ENCODE measurements around the gene RNF207. TPM values are rescaled to one million over a fixed set of nuclear protein-coding genes. Genes with fewer than 3 reads are reported as not detected.

RNF207 gene
- total and polyA plus RNA-seq, 10 of the 15 experiments (the other 5 are each of a cell fraction or from before 2014, with no cell fraction given), result 1.7 to 36.4 (median 13.1) TPM

DNA sequence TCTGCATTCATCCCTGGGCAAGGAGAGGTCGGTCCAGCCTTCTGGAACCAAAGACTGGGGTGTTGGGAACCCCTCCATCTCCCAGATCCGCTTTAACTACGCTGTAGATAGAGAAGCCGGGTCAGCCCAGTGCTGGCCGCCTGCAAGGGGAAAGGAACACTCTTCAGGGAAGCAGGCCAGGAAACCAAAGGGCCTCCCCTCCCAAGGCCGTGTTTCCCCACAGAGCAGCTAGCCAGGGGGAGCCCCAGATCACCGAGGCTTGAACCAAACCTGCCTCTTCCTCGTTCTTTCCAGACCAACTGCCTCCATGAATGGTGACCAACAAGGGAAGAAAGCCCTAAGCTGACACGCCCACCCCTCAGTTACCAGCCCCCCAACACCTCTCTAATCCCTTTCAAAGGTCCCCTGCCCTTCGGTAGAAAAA lies 24.6 kb upstream of the RNF207 start:
- ATAC-seq (peak; percentile 12; the same call in 1 of the 3 replicates), FAIRE-seq (no peak), DNase-seq (ENCODE audit: low read depth, low spot score) (no peak)
- no peaks in the 10 kb centered on the region for H3K79me2 ChIP-seq (ENCODE audit: control insufficient read depth, insufficient read depth, low read length)
- H3K36me3 ChIP-seq (ENCODE audit: control insufficient read depth in 2 of 2, insufficient read depth in 2 of 2, low read length in 1 of 2), result peaks cover 3 to 12% of the 10 kb centered on the region in 2 experiments
- no peak overlapping the region for H3K27ac ChIP-seq (ENCODE audit: control insufficient read depth, insufficient read depth)
- no peak overlapping the region for H3K4me2 ChIP-seq (ENCODE audit: control insufficient read depth, insufficient read depth)
- H3K9ac ChIP-seq (ENCODE audit: control insufficient read depth, insufficient read depth, low read length), result no peak overlapping the region
- ChIA-PET RAD21 (ENCODE audit: unreplicated experiment) (no interaction called here), SMC1A (ENCODE audit: uncharacterized antibody, unreplicated experiment) (no interaction called here), CTCF (no interaction called here), POLR2A (no interaction called here)
- H4K20me1 ChIP-seq (ENCODE audit: control insufficient read depth, insufficient read depth), result peaks cover 14% of the 10 kb centered on the region
- 31% methylated on average over 10 of the region's 10 CpGs for WGBS (ENCODE audit: insufficient coverage, insufficient replicate concordance, low lambda C conversion rate, missing lambda C conversion rate)
- H3K4me1 ChIP-seq (ENCODE audit: control insufficient read depth, insufficient read depth, low read length), result no peaks in the 10 kb centered on the region
- no TSS peak for BruUV-seq (replicated peaks)
- in situ Hi-C loops (cut with MboI), result no loop called here
- peaks cover 0 to 5% of the 10 kb centered on the region in 2 experiments; a peak in 2 of 4 replicates for H3K27me3 ChIP-seq (replicated peaks in 1 of 2; ENCODE audit: control insufficient read depth in 2 of 2, insufficient read depth in 2 of 2, low read length in 1 of 2)
- intact Hi-C loops (cut with micrococcal nuclease; ENCODE audit: unreplicated experiment), result no loop called here
- H3K9me3 ChIP-seq (replicated peaks; ENCODE audit: control insufficient read depth, insufficient read depth, low read length), result no peaks in the 10 kb centered on the region
- H3K4me3 ChIP-seq, result no peak overlapping the region
- H2AFZ ChIP-seq (ENCODE audit: control insufficient read depth, low read depth, low read length), result no peak overlapping the region
- no peak for TF ChIP-seq TCF3 (IDR thresholded peaks at IDR 0.05; ENCODE audit: borderline replicate concordance, insufficient read depth, low read depth, low read length)
- TF ChIP-seq SMC3 (IDR thresholded peaks at IDR 0.05; ENCODE audit: borderline replicate concordance, low read length), result no peak
- no peak for TF ChIP-seq CREB1 (IDR thresholded peaks at IDR 0.05; ENCODE audit: low read depth)
- TF ChIP-seq ZNF274 (IDR thresholded peaks at IDR 0.05; ENCODE audit: insufficient read depth, insufficient read length), result no peak
- TF ChIP-seq, protein P1, sequence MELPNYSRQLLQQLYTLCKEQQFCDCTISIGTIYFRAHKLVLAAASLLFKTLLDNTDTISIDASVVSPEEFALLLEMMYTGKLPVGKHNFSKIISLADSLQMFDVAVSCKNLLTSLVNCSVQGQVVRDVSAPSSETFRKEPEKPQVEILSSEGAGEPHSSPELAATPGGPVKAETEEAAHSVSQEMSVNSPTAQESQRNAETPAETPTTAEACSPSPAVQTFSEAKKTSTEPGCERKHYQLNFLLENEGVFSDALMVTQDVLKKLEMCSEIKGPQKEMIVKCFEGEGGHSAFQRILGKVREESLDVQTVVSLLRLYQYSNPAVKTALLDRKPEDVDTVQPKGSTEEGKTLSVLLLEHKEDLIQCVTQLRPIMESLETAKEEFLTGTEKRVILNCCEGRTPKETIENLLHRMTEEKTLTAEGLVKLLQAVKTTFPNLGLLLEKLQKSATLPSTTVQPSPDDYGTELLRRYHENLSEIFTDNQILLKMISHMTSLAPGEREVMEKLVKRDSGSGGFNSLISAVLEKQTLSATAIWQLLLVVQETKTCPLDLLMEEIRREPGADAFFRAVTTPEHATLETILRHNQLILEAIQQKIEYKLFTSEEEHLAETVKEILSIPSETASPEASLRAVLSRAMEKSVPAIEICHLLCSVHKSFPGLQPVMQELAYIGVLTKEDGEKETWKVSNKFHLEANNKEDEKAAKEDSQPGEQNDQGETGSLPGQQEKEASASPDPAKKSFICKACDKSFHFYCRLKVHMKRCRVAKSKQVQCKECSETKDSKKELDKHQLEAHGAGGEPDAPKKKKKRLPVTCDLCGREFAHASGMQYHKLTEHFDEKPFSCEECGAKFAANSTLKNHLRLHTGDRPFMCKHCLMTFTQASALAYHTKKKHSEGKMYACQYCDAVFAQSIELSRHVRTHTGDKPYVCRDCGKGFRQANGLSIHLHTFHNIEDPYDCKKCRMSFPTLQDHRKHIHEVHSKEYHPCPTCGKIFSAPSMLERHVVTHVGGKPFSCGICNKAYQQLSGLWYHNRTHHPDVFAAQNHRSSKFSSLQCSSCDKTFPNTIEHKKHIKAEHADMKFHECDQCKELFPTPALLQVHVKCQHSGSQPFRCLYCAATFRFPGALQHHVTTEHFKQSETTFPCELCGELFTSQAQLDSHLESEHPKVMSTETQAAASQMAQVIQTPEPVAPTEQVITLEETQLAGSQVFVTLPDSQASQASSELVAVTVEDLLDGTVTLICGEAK (IDR thresholded peaks at IDR 0.05; ENCODE audit: borderline replicate concordance), result no peak
- TF ChIP-seq CHD1 (IDR thresholded peaks at IDR 0.05; ENCODE audit: low read depth, low read length), result no peak
- no peak for TF ChIP-seq NFYA (IDR thresholded peaks at IDR 0.05; ENCODE audit: borderline replicate concordance, low read depth, low read length)
- TF ChIP-seq PAX5 (IDR thresholded peaks at IDR 0.05; ENCODE audit: borderline replicate concordance, low read depth, low read length), result no peak
- TF ChIP-seq, protein P2, sequence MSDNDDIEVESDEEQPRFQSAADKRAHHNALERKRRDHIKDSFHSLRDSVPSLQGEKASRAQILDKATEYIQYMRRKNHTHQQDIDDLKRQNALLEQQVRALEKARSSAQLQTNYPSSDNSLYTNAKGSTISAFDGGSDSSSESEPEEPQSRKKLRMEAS (IDR thresholded peaks at IDR 0.05; ENCODE audit: low read depth, low read length), result no peak
- no peak for TF ChIP-seq POLR2A (IDR thresholded peaks at IDR 0.05; ENCODE audit: low read depth, low read length)
- TF ChIP-seq ETV6 (conservative IDR thresholded peaks at IDR 0.05 in 1 of 2, IDR thresholded peaks at IDR 0.05 in 1 of 2; ENCODE audit: borderline replicate concordance in 1 of 2, low read depth in 1 of 2), result no peak
- no peak for TF ChIP-seq ZZZ3 (IDR thresholded peaks at IDR 0.05; ENCODE audit: control insufficient read depth, insufficient read length, low read depth)
- TF ChIP-seq GABPA (IDR thresholded peaks at IDR 0.05; ENCODE audit: low read depth), result no peak
- no peak for TF ChIP-seq RBBP5 (conservative IDR thresholded peaks at IDR 0.05)
- TF ChIP-seq IKZF1 (conservative IDR thresholded peaks at IDR 0.05), result no peak
- TF ChIP-seq YY1 (IDR thresholded peaks at IDR 0.05; ENCODE audit: low read depth, low read length), result no peak
- TF ChIP-seq, protein P3, sequence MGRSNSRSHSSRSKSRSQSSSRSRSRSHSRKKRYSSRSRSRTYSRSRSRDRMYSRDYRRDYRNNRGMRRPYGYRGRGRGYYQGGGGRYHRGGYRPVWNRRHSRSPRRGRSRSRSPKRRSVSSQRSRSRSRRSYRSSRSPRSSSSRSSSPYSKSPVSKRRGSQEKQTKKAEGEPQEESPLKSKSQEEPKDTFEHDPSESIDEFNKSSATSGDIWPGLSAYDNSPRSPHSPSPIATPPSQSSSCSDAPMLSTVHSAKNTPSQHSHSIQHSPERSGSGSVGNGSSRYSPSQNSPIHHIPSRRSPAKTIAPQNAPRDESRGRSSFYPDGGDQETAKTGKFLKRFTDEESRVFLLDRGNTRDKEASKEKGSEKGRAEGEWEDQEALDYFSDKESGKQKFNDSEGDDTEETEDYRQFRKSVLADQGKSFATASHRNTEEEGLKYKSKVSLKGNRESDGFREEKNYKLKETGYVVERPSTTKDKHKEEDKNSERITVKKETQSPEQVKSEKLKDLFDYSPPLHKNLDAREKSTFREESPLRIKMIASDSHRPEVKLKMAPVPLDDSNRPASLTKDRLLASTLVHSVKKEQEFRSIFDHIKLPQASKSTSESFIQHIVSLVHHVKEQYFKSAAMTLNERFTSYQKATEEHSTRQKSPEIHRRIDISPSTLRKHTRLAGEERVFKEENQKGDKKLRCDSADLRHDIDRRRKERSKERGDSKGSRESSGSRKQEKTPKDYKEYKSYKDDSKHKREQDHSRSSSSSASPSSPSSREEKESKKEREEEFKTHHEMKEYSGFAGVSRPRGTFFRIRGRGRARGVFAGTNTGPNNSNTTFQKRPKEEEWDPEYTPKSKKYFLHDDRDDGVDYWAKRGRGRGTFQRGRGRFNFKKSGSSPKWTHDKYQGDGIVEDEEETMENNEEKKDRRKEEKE (IDR thresholded peaks at IDR 0.05), result no peak
- no peak for TF ChIP-seq CREM (IDR thresholded peaks at IDR 0.05; ENCODE audit: low read depth)

All from GM12878 (cell line).